ENCODE results near the gene NINJ2. TPM values are rescaled to one million over a fixed set of nuclear protein-coding genes. Genes with fewer than 3 reads are reported as not detected.
A peak's percentile ranks its signal among the peaks of the same experiment; 100 is the strongest.

NINJ2 gene
- total RNA-seq, 1 donor from 2014 or later: 0.26 TPM

DNA sequence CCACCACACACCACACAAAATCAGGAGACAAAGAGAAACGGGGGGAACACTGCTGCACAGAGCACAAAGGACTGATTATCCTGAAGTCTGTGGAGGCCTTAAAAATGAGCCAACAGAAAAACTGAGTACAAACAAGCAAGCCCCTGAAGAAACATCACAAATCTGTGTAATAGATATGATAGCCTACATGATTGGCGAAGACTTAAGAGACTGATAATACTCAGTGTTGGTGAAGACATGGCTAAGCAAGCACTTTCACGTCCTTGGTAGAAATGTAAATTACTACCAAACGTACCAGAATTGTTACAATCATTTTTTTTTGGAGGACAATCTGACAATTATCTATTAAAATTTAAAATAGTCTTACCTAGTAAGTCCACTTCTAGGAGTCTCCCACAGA lies 74.6 kb downstream of the NINJ2 start:
- H3K4me3 ChIP-seq (ENCODE audit: low read depth, low read length): no peak overlapping the region
- DNase-seq (ENCODE audit: low read depth): no peak
- no peaks in the 10 kb centered on the region for H3K27me3 ChIP-seq (ENCODE audit: control insufficient read depth, insufficient read depth, low read length)
- TF ChIP-seq, protein P1, sequence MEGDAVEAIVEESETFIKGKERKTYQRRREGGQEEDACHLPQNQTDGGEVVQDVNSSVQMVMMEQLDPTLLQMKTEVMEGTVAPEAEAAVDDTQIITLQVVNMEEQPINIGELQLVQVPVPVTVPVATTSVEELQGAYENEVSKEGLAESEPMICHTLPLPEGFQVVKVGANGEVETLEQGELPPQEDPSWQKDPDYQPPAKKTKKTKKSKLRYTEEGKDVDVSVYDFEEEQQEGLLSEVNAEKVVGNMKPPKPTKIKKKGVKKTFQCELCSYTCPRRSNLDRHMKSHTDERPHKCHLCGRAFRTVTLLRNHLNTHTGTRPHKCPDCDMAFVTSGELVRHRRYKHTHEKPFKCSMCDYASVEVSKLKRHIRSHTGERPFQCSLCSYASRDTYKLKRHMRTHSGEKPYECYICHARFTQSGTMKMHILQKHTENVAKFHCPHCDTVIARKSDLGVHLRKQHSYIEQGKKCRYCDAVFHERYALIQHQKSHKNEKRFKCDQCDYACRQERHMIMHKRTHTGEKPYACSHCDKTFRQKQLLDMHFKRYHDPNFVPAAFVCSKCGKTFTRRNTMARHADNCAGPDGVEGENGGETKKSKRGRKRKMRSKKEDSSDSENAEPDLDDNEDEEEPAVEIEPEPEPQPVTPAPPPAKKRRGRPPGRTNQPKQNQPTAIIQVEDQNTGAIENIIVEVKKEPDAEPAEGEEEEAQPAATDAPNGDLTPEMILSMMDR (IDR thresholded peaks at IDR 0.05; ENCODE audit: insufficient read depth, low read length, severe bottlenecking): no peak
- FAIRE-seq: no peak
- H3K36me3 ChIP-seq (ENCODE audit: control insufficient read depth, insufficient read depth, low read length): no peaks in the 10 kb centered on the region

DNA sequence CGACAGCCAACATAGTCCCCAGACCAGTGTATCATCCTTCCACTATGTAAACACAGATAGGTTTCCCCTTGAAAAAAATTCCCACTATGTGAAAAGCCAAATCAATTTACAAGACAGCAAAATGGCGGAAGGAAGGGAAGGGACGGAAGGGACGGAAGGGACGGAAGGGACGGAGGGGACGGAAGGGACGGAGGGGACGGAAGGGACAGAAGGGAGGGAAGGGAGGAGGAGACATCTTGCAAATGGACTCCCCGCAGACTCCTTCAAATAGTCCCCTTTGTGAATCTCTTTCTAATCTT lies 75.3 kb downstream of the NINJ2 start:
- FAIRE-seq: no peak
- DNase-seq (ENCODE audit: low read depth): no peak

DNA sequence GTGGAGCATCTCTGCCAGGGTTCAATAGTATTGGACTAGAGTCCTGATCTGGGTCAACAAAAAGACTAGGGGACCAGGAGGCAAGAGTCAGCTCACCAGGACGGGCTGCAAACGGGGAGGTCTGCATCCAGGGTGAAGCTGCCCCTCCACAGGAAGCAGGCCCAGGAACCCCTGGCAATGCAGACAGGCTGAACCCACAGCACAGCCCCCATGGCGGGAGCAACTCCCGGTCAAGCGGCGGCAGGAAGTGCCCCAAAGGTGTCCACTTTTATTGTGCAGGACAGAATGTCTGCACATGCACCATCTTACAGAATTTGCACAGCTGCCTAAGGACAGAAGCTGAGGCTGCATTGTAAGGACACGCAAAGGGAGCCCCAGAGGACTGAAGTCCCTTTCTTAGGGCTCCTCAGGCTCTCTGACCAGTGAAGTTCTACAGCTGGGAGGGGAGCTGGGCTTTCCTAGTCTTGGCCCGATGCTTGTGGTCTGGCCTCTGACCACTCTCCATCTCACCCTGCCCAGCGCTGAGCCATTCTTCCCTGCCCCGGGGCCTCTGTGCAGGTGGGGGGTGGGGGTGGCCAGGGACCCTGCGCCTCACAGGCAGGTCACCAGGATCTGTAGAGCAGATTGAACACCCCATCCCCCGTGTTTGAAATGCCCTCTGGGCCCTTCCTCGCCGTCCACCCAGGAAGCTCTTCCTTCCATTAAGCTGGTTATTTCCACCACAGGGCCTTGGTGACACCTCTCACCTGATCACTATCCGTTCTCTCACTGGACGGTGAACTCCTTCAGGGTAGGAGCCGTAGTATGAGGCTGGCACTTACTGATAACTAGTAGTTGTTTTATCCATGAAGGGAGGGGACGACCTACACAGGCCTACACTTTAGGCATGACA lies 75.9 kb downstream of the NINJ2 start:
- TF ChIP-seq, protein P1 (IDR thresholded peaks at IDR 0.05; ENCODE audit: insufficient read depth, low read length, severe bottlenecking): no peak
- no peaks in the 10 kb centered on the region for H3K36me3 ChIP-seq (ENCODE audit: control insufficient read depth, insufficient read depth, low read length)
- DNase-seq (ENCODE audit: low read depth): no peak
- FAIRE-seq: peak; percentile 62
- no peak overlapping the region for H3K4me3 ChIP-seq (ENCODE audit: low read depth, low read length)
- H3K27me3 ChIP-seq (ENCODE audit: control insufficient read depth, insufficient read depth, low read length): no peaks in the 10 kb centered on the region

More for the DNA sequence above, 75.3 kb downstream of the NINJ2 start:
- TF ChIP-seq, protein P1 (IDR thresholded peaks at IDR 0.05; ENCODE audit: insufficient read depth, low read length, severe bottlenecking): no peak
- Histone ChIP-seq H3K4me3 (ENCODE audit: low read depth, low read length) (no peak overlapping the region), H3K36me3 (ENCODE audit: control insufficient read depth, insufficient read depth, low read length) (no peaks in the 10 kb centered on the region), H3K27me3 (ENCODE audit: control insufficient read depth, insufficient read depth, low read length) (no peaks in the 10 kb centered on the region)

DNA sequence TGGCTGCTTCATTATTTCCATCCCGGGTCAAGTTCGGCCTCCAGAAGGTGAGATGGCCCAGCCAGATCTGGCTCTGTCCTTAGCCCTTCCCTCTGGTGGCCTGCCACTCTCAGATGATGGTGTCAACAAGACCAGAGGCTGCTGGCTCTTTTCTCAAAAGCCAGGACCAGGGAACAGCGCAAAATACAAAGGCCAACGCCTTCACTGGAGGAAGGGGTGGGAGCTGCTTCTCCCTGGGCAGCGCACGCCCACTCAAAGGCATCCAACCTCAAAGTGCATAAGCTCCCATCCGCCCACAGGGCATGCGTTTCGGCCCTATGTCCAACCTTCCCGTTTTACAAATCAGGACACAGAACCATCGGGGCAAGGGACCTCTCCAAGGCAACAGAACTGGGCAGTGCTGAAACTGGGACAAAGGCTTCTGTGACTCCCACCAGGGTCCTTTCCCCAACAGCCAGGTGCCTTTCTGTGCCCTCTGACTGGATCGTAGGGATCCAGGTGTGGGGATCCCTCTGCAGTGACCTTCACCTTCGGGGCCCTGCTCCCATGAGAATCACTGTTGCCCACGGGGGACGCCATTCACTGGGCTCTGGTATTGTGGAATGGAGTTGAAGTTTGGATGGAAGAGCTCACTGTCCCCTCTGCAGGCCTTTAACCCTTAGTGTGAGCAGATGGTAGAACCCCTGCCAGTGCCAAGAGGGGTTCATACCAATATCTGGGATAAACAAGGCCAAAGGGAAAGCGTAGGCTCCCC lies 76.8 kb downstream of the NINJ2 start:
- FAIRE-seq (no peak), DNase-seq (ENCODE audit: low read depth) (no peak)

DNA sequence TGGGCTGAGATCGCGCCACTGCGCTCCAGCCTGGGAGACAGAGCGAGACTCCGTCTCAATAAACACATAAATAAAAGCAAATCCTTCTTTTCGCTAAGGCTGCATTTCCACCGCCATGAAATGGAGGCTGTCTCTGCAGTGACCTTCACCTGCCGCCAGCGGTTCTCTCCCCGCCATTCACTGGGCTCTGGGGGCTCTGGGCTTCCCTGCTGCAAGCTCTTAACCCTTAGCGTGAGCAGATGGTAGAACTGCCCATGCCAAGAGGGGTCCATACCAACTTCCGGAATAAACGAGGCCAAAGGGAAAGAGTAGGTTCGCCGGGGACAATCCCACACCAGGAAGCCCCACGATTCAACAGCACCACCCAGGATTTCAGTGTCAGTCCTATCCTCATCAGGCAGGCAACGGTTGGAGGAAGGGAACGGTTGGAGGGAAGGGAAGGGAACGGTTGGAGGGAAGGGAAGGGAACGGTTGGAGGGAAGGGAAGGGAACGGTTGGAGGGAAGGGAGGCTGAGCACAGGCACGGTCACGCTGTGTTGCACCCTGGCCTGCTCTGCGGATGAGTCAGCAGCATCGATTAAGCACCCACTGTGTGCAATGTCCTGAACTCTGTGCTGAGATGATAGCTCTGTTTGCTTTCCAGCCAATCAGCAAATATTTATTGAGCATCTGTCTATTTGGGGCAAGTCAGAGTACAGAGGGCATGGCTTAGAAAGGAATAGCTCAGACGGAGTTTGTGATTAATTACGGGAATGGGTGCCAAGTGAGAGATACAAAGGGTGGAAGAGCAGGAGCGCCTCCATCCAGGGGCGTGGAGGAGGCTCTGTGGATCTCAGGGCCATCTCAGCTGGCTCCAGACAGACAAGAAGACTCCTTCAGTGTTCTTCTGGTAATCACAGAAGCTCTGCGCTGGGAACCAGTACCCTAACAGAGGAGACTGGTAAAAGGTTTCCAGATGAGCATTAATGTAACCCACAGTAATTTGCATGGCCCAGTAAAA lies 77.9 kb downstream of the NINJ2 start:
- H3K4me3 ChIP-seq (ENCODE audit: low read depth, low read length): no peak overlapping the region
- FAIRE-seq: no peak
- TF ChIP-seq, protein P1 (IDR thresholded peaks at IDR 0.05; ENCODE audit: insufficient read depth, low read length, severe bottlenecking): no peak
- DNase-seq (ENCODE audit: low read depth): no peak
- H3K27me3 ChIP-seq (ENCODE audit: control insufficient read depth, insufficient read depth, low read length): no peaks in the 10 kb centered on the region
- H3K36me3 ChIP-seq (ENCODE audit: control insufficient read depth, insufficient read depth, low read length): no peaks in the 10 kb centered on the region

More for the DNA sequence above, 76.8 kb downstream of the NINJ2 start:
- H3K27me3 ChIP-seq (ENCODE audit: control insufficient read depth, insufficient read depth, low read length): no peaks in the 10 kb centered on the region
- no peaks in the 10 kb centered on the region for H3K36me3 ChIP-seq (ENCODE audit: control insufficient read depth, insufficient read depth, low read length)
- no peak overlapping the region for H3K4me3 ChIP-seq (ENCODE audit: low read depth, low read length)
- TF ChIP-seq, protein P1 (IDR thresholded peaks at IDR 0.05; ENCODE audit: insufficient read depth, low read length, severe bottlenecking): no peak

Data from bronchial epithelial cell (primary cell).